SK-N-SH (cell line): ENCODE measurements around the gene SRGAP3. TPM values are rescaled to one million over a fixed set of nuclear protein-coding genes. Genes with fewer than 3 reads are reported as not detected.

Source experiments
- CTCF ChIA-PET: fragments of 300-600, 350-600 bp; formaldehyde crosslinking; extraction: SDS; loops from one replicate; lab custom pipeline; 2021; lab: Yijun Ruan, JAX
- POLR2A ChIA-PET: fragments of 350-600 bp; sonication (Branson Sonifier 250); formaldehyde crosslinking; extraction: SDS; loops from one replicate; lab custom pipeline; 2020; ENCODE audit warnings: antibody characterized with exemption, inconsistent platforms; lab: Yijun Ruan, JAX
- DNase-seq: peaks from one replicate; pipeline ENCODE4 v3.0.0; 2012
- H2AFZ ChIP-seq: fragments of 200-600 bp; sonication (generic); 2 replicates; pipeline ENCODE4 v1.8.1; 2016; ENCODE audit warnings: antibody characterized with exemption, mild to moderate bottlenecking, low read depth
- H3F3A ChIP-seq: fragments of 200-600 bp; sonication (generic); replicated peaks from 2 replicates; pipeline ENCODE3; 2016; ENCODE audit warnings: antibody characterized with exemption, mild to moderate bottlenecking; ENCODE audit not compliant: insufficient read depth
- H3K27ac ChIP-seq, 2 experiments: fragments of 200-500 bp in 1 of 2; fragments of 200-600 bp in 1 of 2; sonication (Bioruptor generic) in 1 of 2; sonication (generic), shearing (Covaris generic) in 1 of 2; 2 replicates each; pipeline versions ENCODE4 v1.5.1 to v1.6.1; 2014 to 2016; ENCODE audit warnings: low read depth in 2 of 2, inconsistent platforms in 1 of 2, low read length in 1 of 2, mild to moderate bottlenecking in 1 of 2, mixed read lengths in 1 of 2
- H3K27me3 ChIP-seq: fragments of 200-600 bp; sonication (generic), shearing (Covaris generic); 2 replicates; pipeline ENCODE4 v1.6.1; 2016; ENCODE audit warnings: mixed run types; ENCODE audit not compliant: insufficient read depth
- H3K36me3 ChIP-seq, 2 experiments: fragments of 200-500 bp in 1 of 2; fragments of 200-600 bp in 1 of 2; sonication (Bioruptor generic) in 1 of 2; sonication (generic) in 1 of 2; replicated peaks in 1 of 2; 2 replicates each; pipeline versions ENCODE3 to v1.5.1; 2014 to 2016; ENCODE audit warnings: low read length in 1 of 2, mild to moderate bottlenecking in 1 of 2; ENCODE audit not compliant: insufficient read depth in 2 of 2, control insufficient read depth in 1 of 2
- H3K4me1 ChIP-seq, 2 experiments: fragments of 200-500 bp in 1 of 2; fragments of 200-600 bp in 1 of 2; sonication (Bioruptor generic) in 1 of 2; sonication (generic), shearing (Covaris generic) in 1 of 2; 2 replicates each; pipeline versions ENCODE4 v1.5.1 to v1.6.1; 2014 to 2016; ENCODE audit warnings: low read depth in 1 of 2, low read length in 1 of 2, mixed run types in 1 of 2; ENCODE audit not compliant: insufficient read depth in 2 of 2, control insufficient read depth in 1 of 2
- H3K4me2 ChIP-seq: fragments of 200-600 bp; sonication (generic), shearing (Covaris generic); 2 replicates; pipeline ENCODE4 v1.6.1; 2017; ENCODE audit warnings: mixed run types
- H3K4me3 ChIP-seq, 2 experiments: fragments of 200-500 bp in 1 of 2; fragments of 200-600 bp in 1 of 2; sonication (Bioruptor generic) in 1 of 2; sonication (generic), shearing (Covaris generic) in 1 of 2; 2 replicates each; pipeline versions ENCODE4 v1.5.1 to v1.8.1; 2014 to 2016; ENCODE audit warnings: low read depth in 2 of 2, inconsistent platforms in 1 of 2, low read length in 1 of 2, mild to moderate bottlenecking in 1 of 2, mixed read lengths in 1 of 2, moderate library complexity in 1 of 2
- H3K79me2 ChIP-seq: fragments of 200-600 bp; sonication (generic); 2 replicates; pipeline ENCODE4 v1.8.1; 2017; ENCODE audit warnings: mild to moderate bottlenecking; ENCODE audit not compliant: insufficient read depth
- H3K9ac ChIP-seq: fragments of 200-600 bp; sonication (generic); 2 replicates; pipeline ENCODE4 v1.6.1; 2017; ENCODE audit warnings: mixed run types
- H3K9me2 ChIP-seq: fragments of 200-600 bp; sonication (generic); 2 replicates; pipeline ENCODE4 v1.6.1; 2017; ENCODE audit warnings: mixed run types
- H3K9me3 ChIP-seq: fragments of 200-600 bp; sonication (generic); 2 replicates; pipeline ENCODE4 v1.6.1; 2017; ENCODE audit warnings: mixed run types, mild to moderate bottlenecking, moderate library complexity
- H4K20me1 ChIP-seq: fragments of 200-600 bp; sonication (generic); 2 replicates; pipeline ENCODE4 v1.6.1; 2017; ENCODE audit warnings: mild to moderate bottlenecking, mixed run types; ENCODE audit not compliant: insufficient read depth
- CTCF ChIP-seq: fragments of 200-600 bp; sonication (generic); IDR thresholded peaks from 2 replicates; pipeline ENCODE4 v1.6.1; 2017; ENCODE audit warnings: antibody characterized with exemption, mild to moderate bottlenecking, moderate library complexity
- EP300 ChIP-seq, 2 experiments: IDR thresholded peaks; 2 replicates each; pipeline versions ENCODE4 v1.4.0 to v1.6.1; 2012; ENCODE audit warnings: borderline replicate concordance in 1 of 2, low read depth in 1 of 2, low read length in 1 of 2
- FOSL2 ChIP-seq: IDR thresholded peaks from 2 replicates; pipeline ENCODE4 v1.4.0; 2012; ENCODE audit warnings: low read depth, mild to moderate bottlenecking, moderate library complexity, borderline replicate concordance
- FOXJ3 ChIP-seq: sonication (generic); formaldehyde crosslinking; IDR thresholded peaks from 2 replicates; pipeline ENCODE4 v1.5.1; 2020; ENCODE audit warnings: mild to moderate bottlenecking, missing genetic modification reagents
- JUND ChIP-seq: IDR thresholded peaks from 2 replicates; pipeline ENCODE4 v1.4.0; 2012
- NFIC ChIP-seq: IDR thresholded peaks from 2 replicates; pipeline ENCODE4 v1.4.0; 2012; ENCODE audit warnings: borderline replicate concordance
- POLR2AphosphoS5 ChIP-seq: IDR thresholded peaks from 2 replicates; pipeline ENCODE4 v1.6.1; 2012; ENCODE audit warnings: low read depth, low read length
- RFX5 ChIP-seq: IDR thresholded peaks from 2 replicates; pipeline ENCODE4 v1.6.1; 2012; ENCODE audit warnings: mild to moderate bottlenecking, improper control_type of control experiment, low read length
- RXRA ChIP-seq: IDR thresholded peaks from 2 replicates; pipeline ENCODE4 v1.4.0; 2012; ENCODE audit warnings: low read depth, mild to moderate bottlenecking, borderline replicate concordance
- TCF12 ChIP-seq: IDR thresholded peaks from 2 replicates; pipeline ENCODE4 v1.4.0; 2012
- TEAD4 ChIP-seq: IDR thresholded peaks from 2 replicates; pipeline ENCODE4 v1.4.0; 2012; ENCODE audit warnings: mild to moderate bottlenecking, borderline replicate concordance; ENCODE audit not compliant: insufficient read depth
- YY1 ChIP-seq: IDR thresholded peaks from 2 replicates; pipeline ENCODE4 v1.4.0; 2012; ENCODE audit warnings: low read depth, mild to moderate bottlenecking
- WGBS: methylation state at CpG from one replicate; pipeline ENCODE4 v1.1.6; 2017; ENCODE audit warnings: low lambda C conversion rate; 5-methylcytosine and 5-hydroxymethylcytosine counted together
- polyA plus RNA-seq, 3 experiments: library from polyadenylated mRNA; depleted of rRNA; stranded (reverse); fragments of >200 nt; gene quantifications; 2 replicates each; pipeline ENCODE4 v1.2.3, GENCODE V29; 2012
- TF ChIP-seq, protein P1 (sequence below): IDR thresholded peaks from 2 replicates; pipeline ENCODE4; 2012

Gene SRGAP3
- polyA plus RNA-seq, 1 of the 3 experiments (the other 2 are of a cell fraction): 2.8 TPM

DNA sequence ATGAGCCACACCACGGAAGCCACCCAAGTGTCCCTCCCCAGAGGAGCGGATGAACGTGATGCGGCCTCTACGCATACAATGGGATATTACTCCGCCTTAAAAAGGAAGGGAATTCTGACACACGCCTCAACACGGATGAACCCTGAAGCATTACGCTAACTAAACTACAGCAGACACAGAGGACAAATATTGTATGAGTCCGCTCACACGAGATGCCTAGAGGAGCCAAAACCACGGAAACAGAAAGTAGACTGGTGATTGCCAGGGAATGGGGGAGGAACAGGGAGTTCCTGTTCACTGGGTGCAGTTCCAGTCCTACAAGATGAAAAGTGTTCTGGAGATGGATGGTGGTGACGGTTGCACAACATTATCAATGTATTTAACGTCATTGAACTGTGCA, 32.7 kb downstream of the SRGAP3 start:
- no peaks in the 10 kb centered on the region for H3K27me3 ChIP-seq
- no peak overlapping the region for H3K4me2 ChIP-seq
- H3K79me2 ChIP-seq: no peaks in the 10 kb centered on the region
- TF ChIP-seq CTCF (no peak), FOXJ3 (CRISPR knock-in tag) (no peak), NFIC (no peak), RFX5 (no peak), RXRA (no peak)
- TF ChIP-seq, all 33 proteins: peak for 0
- no peak overlapping the region for H3K9ac ChIP-seq
- H3F3A ChIP-seq: peaks cover 12% of the 10 kb centered on the region
- H3K4me3 ChIP-seq: no peak overlapping the region
- no peaks in the 10 kb centered on the region for H3K9me3 ChIP-seq
- no peak for DNase-seq
- no peaks in the 10 kb centered on the region for H4K20me1 ChIP-seq
- WGBS: 91% methylated on average over 14 of the region's 14 CpGs
- H3K36me3 ChIP-seq: no peaks in the 10 kb centered on the region
- H3K27ac ChIP-seq: no peak overlapping the region; a peak in 1 of 4 replicates
- H3K4me1 ChIP-seq: peaks cover 0 to 24% of the 10 kb centered on the region in 2 experiments; a peak in 2 of 4 replicates
- CTCF ChIA-PET: interaction anchor here (1.0 to 2.3 kb wide), 3 partner anchors 34 to 228 kb away, joined by 3 to 15 read pairs (median 3); partner anchors contain the start of gene SRGAP3
- POLR2A ChIA-PET: no interaction called here
- H2AFZ ChIP-seq: no peak overlapping the region
- no peaks in the 10 kb centered on the region for H3K9me2 ChIP-seq

- no peak overlapping the region for H2AFZ ChIP-seq
- no peaks in the 10 kb centered on the region for H3K9me3 ChIP-seq
- no peak overlapping the region for H3K9ac ChIP-seq
- ChIA-PET POLR2A (no interaction called here), CTCF (interaction anchor here (1.0 to 2.5 kb wide), 4 partner anchors 10 to 88 kb away, joined by 3 to 10 read pairs (median 3); no protein-coding TSS in a partner anchor)
- H3K4me3 ChIP-seq: no peak overlapping the region
- no peaks in the 10 kb centered on the region for H3K79me2 ChIP-seq
- no peaks in the 10 kb centered on the region for H4K20me1 ChIP-seq
- H3K36me3 ChIP-seq: no peaks in the 10 kb centered on the region
- WGBS: 16% methylated on average over 2 of the region's 2 CpGs
- no peak for DNase-seq
- H3F3A ChIP-seq: peaks cover 16% of the 10 kb centered on the region
- peak overlapping the region; percentile 12 to 18; a peak in 2 of 4 replicates for H3K27ac ChIP-seq
- H3K9me2 ChIP-seq: no peaks in the 10 kb centered on the region
- TF ChIP-seq EP300 (IDR thresholded peaks at IDR 0.05; ENCODE audit: borderline replicate concordance in 1 of 2, low read depth in 1 of 2, low read length in 1 of 2): peak in 1 of 2 experiments; percentile 54; a peak in 1 of 4 replicates
- no peak for TF ChIP-seq FOXJ3 (CRISPR knock-in tag)
- TF ChIP-seq TEAD4: peak; percentile 57; the same call in 1 of the 2 replicates
- TF ChIP-seq TCF12: peak; percentile 86
- peak; percentile 61 for TF ChIP-seq JUND
- peak; percentile 43; the same call in 1 of the 2 replicates for TF ChIP-seq FOSL2
- TF ChIP-seq, protein P1, sequence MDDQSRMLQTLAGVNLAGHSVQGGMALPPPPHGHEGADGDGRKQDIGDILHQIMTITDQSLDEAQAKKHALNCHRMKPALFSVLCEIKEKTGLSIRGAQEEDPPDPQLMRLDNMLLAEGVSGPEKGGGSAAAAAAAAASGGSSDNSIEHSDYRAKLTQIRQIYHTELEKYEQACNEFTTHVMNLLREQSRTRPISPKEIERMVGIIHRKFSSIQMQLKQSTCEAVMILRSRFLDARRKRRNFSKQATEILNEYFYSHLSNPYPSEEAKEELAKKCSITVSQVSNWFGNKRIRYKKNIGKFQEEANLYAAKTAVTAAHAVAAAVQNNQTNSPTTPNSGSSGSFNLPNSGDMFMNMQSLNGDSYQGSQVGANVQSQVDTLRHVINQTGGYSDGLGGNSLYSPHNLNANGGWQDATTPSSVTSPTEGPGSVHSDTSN: peak; percentile 36
- no peak for TF ChIP-seq RXRA
- TF ChIP-seq NFIC: peak; percentile 80
- TF ChIP-seq RFX5: no peak
- peak; percentile 28; the same call in 1 of the 2 replicates for TF ChIP-seq POLR2AphosphoS5
- no peak for TF ChIP-seq YY1
- H3K27me3 ChIP-seq: no peaks in the 10 kb centered on the region
- peak overlapping the region; percentile 20 for H3K4me2 ChIP-seq
- H3K4me1 ChIP-seq: peaks cover 0 to 28% of the 10 kb centered on the region in 2 experiments; a peak in 2 of 4 replicates
Measured at GRCh38 chr3:9214599-9214998, 34.8 kb downstream of the SRGAP3 start.
